ENCODE results near the gene AKAP13.

DNA sequence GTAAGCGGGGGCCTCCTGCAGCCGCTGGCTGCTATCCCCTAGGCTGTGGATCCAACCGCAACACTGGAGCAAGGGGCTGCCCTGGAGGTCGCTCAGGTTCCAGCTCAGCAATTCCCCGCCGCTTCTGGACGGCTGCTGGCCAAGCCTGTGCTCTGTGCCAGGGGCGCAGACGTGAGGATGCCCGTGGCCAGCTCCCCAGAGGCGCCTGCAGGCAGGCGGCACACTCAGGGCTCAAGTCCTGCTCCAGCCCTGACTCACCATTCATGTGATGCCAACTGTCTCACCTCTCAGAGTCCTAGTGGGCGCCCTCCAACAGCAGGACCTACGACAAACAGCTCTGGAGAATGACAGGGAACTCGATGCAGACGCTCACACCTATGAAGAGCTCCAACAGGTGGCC, 382.8 kb downstream of the AKAP13 start:
- TF ChIP-seq, protein P1, sequence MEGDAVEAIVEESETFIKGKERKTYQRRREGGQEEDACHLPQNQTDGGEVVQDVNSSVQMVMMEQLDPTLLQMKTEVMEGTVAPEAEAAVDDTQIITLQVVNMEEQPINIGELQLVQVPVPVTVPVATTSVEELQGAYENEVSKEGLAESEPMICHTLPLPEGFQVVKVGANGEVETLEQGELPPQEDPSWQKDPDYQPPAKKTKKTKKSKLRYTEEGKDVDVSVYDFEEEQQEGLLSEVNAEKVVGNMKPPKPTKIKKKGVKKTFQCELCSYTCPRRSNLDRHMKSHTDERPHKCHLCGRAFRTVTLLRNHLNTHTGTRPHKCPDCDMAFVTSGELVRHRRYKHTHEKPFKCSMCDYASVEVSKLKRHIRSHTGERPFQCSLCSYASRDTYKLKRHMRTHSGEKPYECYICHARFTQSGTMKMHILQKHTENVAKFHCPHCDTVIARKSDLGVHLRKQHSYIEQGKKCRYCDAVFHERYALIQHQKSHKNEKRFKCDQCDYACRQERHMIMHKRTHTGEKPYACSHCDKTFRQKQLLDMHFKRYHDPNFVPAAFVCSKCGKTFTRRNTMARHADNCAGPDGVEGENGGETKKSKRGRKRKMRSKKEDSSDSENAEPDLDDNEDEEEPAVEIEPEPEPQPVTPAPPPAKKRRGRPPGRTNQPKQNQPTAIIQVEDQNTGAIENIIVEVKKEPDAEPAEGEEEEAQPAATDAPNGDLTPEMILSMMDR (IDR thresholded peaks at IDR 0.05; ENCODE audit: low read depth, low read length): no peak
- TF ChIP-seq EZH2phosphoT487 (IDR thresholded peaks at IDR 0.05; ENCODE audit: low read depth): no peak

Data from OCI-LY3 (cell line).